Measurements from ENCODE around the gene ATP1B3. TPM values are rescaled to one million over a fixed set of nuclear protein-coding genes. Genes with fewer than 3 reads are reported as not detected.

ATP1B3 gene
- total and polyA plus RNA-seq, 10 of the 15 experiments (the other 5 are each of a cell fraction or from before 2014, with no cell fraction given), result 41.4 to 200 (median 94.0) TPM

- H3K4me3 ChIP-seq, result no peak overlapping the region
- CTCF ChIA-PET, result interaction anchor here (1.4 kb wide), 1 partner anchor 17 kb away, joined by 4 read pairs; no protein-coding TSS in a partner anchor
- H2AFZ ChIP-seq (ENCODE audit: control insufficient read depth, low read depth, low read length), result no peak overlapping the region
- RAD21 ChIA-PET (ENCODE audit: unreplicated experiment), result no interaction called here
- peak; percentile 60; the same call in 1 of the 2 replicates for TF ChIP-seq NFYB (IDR thresholded peaks at IDR 0.05; ENCODE audit: insufficient read depth, low read depth, low read length)
- no peak for TF ChIP-seq RFX5 (IDR thresholded peaks at IDR 0.05; ENCODE audit: low read depth, low read length)
- no peak overlapping the region for H3K9ac ChIP-seq (ENCODE audit: control insufficient read depth, insufficient read depth, low read length)
- no peaks in the 10 kb centered on the region for H4K20me1 ChIP-seq (ENCODE audit: control insufficient read depth, insufficient read depth)
- H3K36me3 ChIP-seq (ENCODE audit: control insufficient read depth in 2 of 2, insufficient read depth in 2 of 2, low read length in 1 of 2), result no peaks in the 10 kb centered on the region
- no peaks in the 10 kb centered on the region for H3K4me1 ChIP-seq (ENCODE audit: control insufficient read depth, insufficient read depth, low read length)
- SMC1A ChIA-PET (ENCODE audit: uncharacterized antibody, unreplicated experiment), result interaction anchor here (0.9 to 1.3 kb wide), 2 partner anchors 10 to 136 kb away, joined by 3 to 4 read pairs; no protein-coding TSS in a partner anchor
- intact Hi-C loops (cut with micrococcal nuclease; ENCODE audit: unreplicated experiment) (no loop called here), in situ Hi-C loops (cut with MboI) (no loop called here)
- H3K9me3 ChIP-seq (replicated peaks; ENCODE audit: control insufficient read depth, insufficient read depth, low read length), result no peaks in the 10 kb centered on the region
- H3K79me2 ChIP-seq (ENCODE audit: control insufficient read depth, insufficient read depth, low read length), result no peaks in the 10 kb centered on the region
- ATAC-seq (no peak), FAIRE-seq (no peak), DNase-seq (ENCODE audit: low read depth, low spot score) (no peak)
- POLR2A ChIA-PET, result no interaction called here
- H3K27ac ChIP-seq (ENCODE audit: control insufficient read depth, insufficient read depth), result no peak overlapping the region
- no peak overlapping the region for H3K4me2 ChIP-seq (ENCODE audit: control insufficient read depth, insufficient read depth)
- BruUV-seq (replicated peaks), result no TSS peak
- no peaks in the 10 kb centered on the region; a peak in 1 of 4 replicates for H3K27me3 ChIP-seq (replicated peaks in 1 of 2; ENCODE audit: control insufficient read depth in 2 of 2, insufficient read depth in 2 of 2, low read length in 1 of 2)
- 49% methylated on average over 2 of the region's 2 CpGs for WGBS (ENCODE audit: insufficient coverage, insufficient replicate concordance, low lambda C conversion rate, missing lambda C conversion rate)
Measured at GRCh38 chr3:141858312-141858711, 18.1 kb upstream of the ATP1B3 start.

GRCh38 chr3:141859651-141860050 is 16.8 kb upstream of the ATP1B3 start:
- FAIRE-seq (no peak), DNase-seq (ENCODE audit: low read depth, low spot score) (no peak), ATAC-seq (no peak)
- Histone ChIP-seq H3K4me2 (ENCODE audit: control insufficient read depth, insufficient read depth) (no peak overlapping the region), H3K27me3 (replicated peaks in 1 of 2; ENCODE audit: control insufficient read depth in 2 of 2, insufficient read depth in 2 of 2, low read length in 1 of 2) (no peaks in the 10 kb centered on the region; a peak in 1 of 4 replicates), H3K27ac (ENCODE audit: control insufficient read depth, insufficient read depth) (no peak overlapping the region), H2AFZ (ENCODE audit: control insufficient read depth, low read depth, low read length) (no peak overlapping the region), H3K4me3 (no peak overlapping the region), H3K9me3 (replicated peaks; ENCODE audit: control insufficient read depth, insufficient read depth, low read length) (no peaks in the 10 kb centered on the region), H3K9ac (ENCODE audit: control insufficient read depth, insufficient read depth, low read length) (no peak overlapping the region), H3K4me1 (ENCODE audit: control insufficient read depth, insufficient read depth, low read length) (no peaks in the 10 kb centered on the region), H3K79me2 (ENCODE audit: control insufficient read depth, insufficient read depth, low read length) (no peaks in the 10 kb centered on the region), H4K20me1 (ENCODE audit: control insufficient read depth, insufficient read depth) (no peaks in the 10 kb centered on the region), H3K36me3 (ENCODE audit: control insufficient read depth in 2 of 2, insufficient read depth in 2 of 2, low read length in 1 of 2) (no peaks in the 10 kb centered on the region)
- POLR2A ChIA-PET, result no interaction called here
- no peak for TF ChIP-seq EP300 (IDR thresholded peaks at IDR 0.05; ENCODE audit: borderline replicate concordance in 1 of 2, control insufficient read depth in 1 of 2, low read depth in 2 of 2, low read length in 2 of 2)
- no peak for TF ChIP-seq SRF (IDR thresholded peaks at IDR 0.05; ENCODE audit: low read depth in 2 of 2, low read length in 2 of 2)
- TF ChIP-seq POLR2AphosphoS2 (IDR thresholded peaks at IDR 0.05; ENCODE audit: low read depth, low read length), result no peak
- TF ChIP-seq ESRRA (IDR thresholded peaks at IDR 0.05; ENCODE audit: low read length), result no peak
- no peak for TF ChIP-seq RELB (IDR thresholded peaks at IDR 0.05; ENCODE audit: low read depth)
- no peak for TF ChIP-seq CREB1 (IDR thresholded peaks at IDR 0.05; ENCODE audit: low read depth)
- no peak for TF ChIP-seq EGR1 (IDR thresholded peaks at IDR 0.05; ENCODE audit: borderline replicate concordance in 1 of 2, low read depth in 2 of 2, low read length in 2 of 2)
- TF ChIP-seq NR2C1 (IDR thresholded peaks at IDR 0.05), result no peak
- no peak for TF ChIP-seq IRF5 (IDR thresholded peaks at IDR 0.05; ENCODE audit: borderline replicate concordance)
- no peak for TF ChIP-seq MYC (IDR thresholded peaks at IDR 0.05; ENCODE audit: insufficient read depth, insufficient read length, insufficient replicate concordance, low read length, severe bottlenecking)
- no peak for TF ChIP-seq SMARCA5 (IDR thresholded peaks at IDR 0.05)
- TF ChIP-seq SIN3A (IDR thresholded peaks at IDR 0.05; ENCODE audit: low read depth, low read length), result no peak
- no peak for TF ChIP-seq BHLHE40 (IDR thresholded peaks at IDR 0.05; ENCODE audit: borderline replicate concordance in 1 of 2, low read depth in 2 of 2, low read length in 1 of 2)
- in situ Hi-C loops (cut with MboI) (no loop called here), intact Hi-C loops (cut with micrococcal nuclease; ENCODE audit: unreplicated experiment) (no loop called here)
- SMC1A ChIA-PET (ENCODE audit: uncharacterized antibody, unreplicated experiment), result interaction anchor here (1.3 kb wide), 1 partner anchor 9 kb away, joined by 4 read pairs; no protein-coding TSS in a partner anchor
- no TSS peak for BruUV-seq (replicated peaks)
- 65% methylated on average over 4 of the region's 4 CpGs for WGBS (ENCODE audit: insufficient coverage, insufficient replicate concordance, low lambda C conversion rate, missing lambda C conversion rate)
- CTCF ChIA-PET, result interaction anchor here (1.4 kb wide), 1 partner anchor 16 kb away, joined by 4 read pairs; no protein-coding TSS in a partner anchor
- RAD21 ChIA-PET (ENCODE audit: unreplicated experiment), result no interaction called here

Measured in GM12878 (cell line).